Uterus (tissue), 4 donors: ENCODE data around the gene LRRC7. TPM values are rescaled to one million over a fixed set of nuclear protein-coding genes. Genes with fewer than 3 reads are reported as not detected.

Experiments
- DNase-seq, 2 donors: peaks; one replicate each; pipeline ENCODE4 v3.0.0-alpha.2; 2019 to 2020
- H3K27ac ChIP-seq, 2 donors: fragments of 200-600 bp; sonication (generic); 1 replicate in 1 of 2; 2 replicates in 1 of 2; pipeline ENCODE4 v1.5.1; 2016 to 2018
- H3K27me3 ChIP-seq, 2 donors: fragments of 200-600 bp; sonication (generic); one replicate each; pipeline ENCODE4 v1.5.1; 2018 to 2019; ENCODE audit warnings: control low read depth in 1 of 2
- H3K36me3 ChIP-seq, 2 donors: fragments of 200-600 bp; sonication (generic); one replicate each; pipeline ENCODE4 v1.5.1; 2019; ENCODE audit warnings: control low read depth in 1 of 2
- H3K4me1 ChIP-seq, 2 donors: fragments of 200-600 bp; sonication (generic); one replicate each; pipeline ENCODE4 v1.5.1; 2018 to 2019; ENCODE audit warnings: control low read depth in 1 of 2
- H3K4me3 ChIP-seq, 2 donors: fragments of 200-600 bp; sonication (generic); 1 replicate in 1 of 2; 2 replicates in 1 of 2; pipeline ENCODE4 v1.5.1; 2018 to 2019; ENCODE audit warnings: mild to moderate bottlenecking in 1 of 2
- H3K9me3 ChIP-seq, 2 donors: fragments of 200-600 bp; sonication (generic); one replicate each; pipeline ENCODE4 v1.5.1; 2019; ENCODE audit warnings: control low read depth in 1 of 2
- POLR2A ChIP-seq, 2 donors: fragments of 450-650 bp; IDR thresholded peaks; one replicate each; pipeline ENCODE4 v1.6.1; 2016; ENCODE audit warnings: antibody characterized with exemption in 2 of 2, mild to moderate bottlenecking in 1 of 2, moderate library complexity in 1 of 2
- intact Hi-C: fragments of 100-400 bp; cut with DNase I; formaldehyde crosslinking; loops from one replicate; pipeline ENCODE4 v1.15.1; 2023; ENCODE audit warnings: low total_unique reads
- total RNA-seq, 4 donors: library from RNA; depleted of rRNA in 3 of 4; stranded (reverse); fragments of >200 nt in 3 of 4; gene quantifications; one replicate each; pipeline versions ENCODE4 v1.1.0 to v1.2.4, GENCODE V29; 2014 to 2023
- TF ChIP-seq, protein P1 (sequence below), 4 experiments: fragments of 200-600 bp in 2 of 4; fragments of 450-650 bp in 2 of 4; sonication (generic) in 2 of 4; IDR thresholded peaks; one replicate each; pipeline ENCODE4 v1.5.1; 2016 to 2019; ENCODE audit warnings: antibody characterized with exemption in 4 of 4, mild to moderate bottlenecking in 2 of 4, moderate library complexity in 1 of 4
- donor health status: DM: yes; HTN: yes; CAD: no.

The LRRC7 gene
- total RNA-seq, 4 donors from 2014 or later, result 1.5 to 12.0 TPM; not detected in 2

DNA sequence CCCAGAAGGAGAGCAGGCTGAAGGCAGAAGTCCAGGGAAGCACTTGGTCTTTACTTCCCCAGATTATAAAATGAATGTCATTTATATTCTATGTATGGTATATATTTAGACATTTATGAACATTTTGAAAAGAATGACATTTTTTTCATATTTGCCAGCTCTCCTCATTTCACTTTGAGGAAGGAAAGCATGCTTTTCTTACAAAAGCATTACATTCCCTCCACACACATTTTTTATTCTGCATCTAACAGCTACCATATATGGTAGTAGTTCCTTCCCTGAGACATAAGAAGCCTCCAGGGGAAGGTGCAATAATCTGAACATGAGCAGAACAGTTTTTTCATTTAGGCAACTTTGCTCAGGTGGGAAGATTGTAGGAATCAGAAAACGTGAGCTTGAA is 94.0 kb downstream of the LRRC7 start:
- intact Hi-C loops, result no loop called here
- Histone ChIP-seq H3K27ac (no peak overlapping the region), H3K27me3 (no peaks in the 10 kb centered on the region), H3K4me3 (no peak overlapping the region), H3K9me3 (no peaks in the 10 kb centered on the region), H3K4me1 (no peaks in the 10 kb centered on the region), H3K36me3 (no peaks in the 10 kb centered on the region)
- no peak for TF ChIP-seq POLR2A (IDR thresholded peaks at IDR 0.05)
- TF ChIP-seq, protein P1, sequence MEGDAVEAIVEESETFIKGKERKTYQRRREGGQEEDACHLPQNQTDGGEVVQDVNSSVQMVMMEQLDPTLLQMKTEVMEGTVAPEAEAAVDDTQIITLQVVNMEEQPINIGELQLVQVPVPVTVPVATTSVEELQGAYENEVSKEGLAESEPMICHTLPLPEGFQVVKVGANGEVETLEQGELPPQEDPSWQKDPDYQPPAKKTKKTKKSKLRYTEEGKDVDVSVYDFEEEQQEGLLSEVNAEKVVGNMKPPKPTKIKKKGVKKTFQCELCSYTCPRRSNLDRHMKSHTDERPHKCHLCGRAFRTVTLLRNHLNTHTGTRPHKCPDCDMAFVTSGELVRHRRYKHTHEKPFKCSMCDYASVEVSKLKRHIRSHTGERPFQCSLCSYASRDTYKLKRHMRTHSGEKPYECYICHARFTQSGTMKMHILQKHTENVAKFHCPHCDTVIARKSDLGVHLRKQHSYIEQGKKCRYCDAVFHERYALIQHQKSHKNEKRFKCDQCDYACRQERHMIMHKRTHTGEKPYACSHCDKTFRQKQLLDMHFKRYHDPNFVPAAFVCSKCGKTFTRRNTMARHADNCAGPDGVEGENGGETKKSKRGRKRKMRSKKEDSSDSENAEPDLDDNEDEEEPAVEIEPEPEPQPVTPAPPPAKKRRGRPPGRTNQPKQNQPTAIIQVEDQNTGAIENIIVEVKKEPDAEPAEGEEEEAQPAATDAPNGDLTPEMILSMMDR (IDR thresholded peaks at IDR 0.05), result no peak
- DNase-seq, result no peak

DNA sequence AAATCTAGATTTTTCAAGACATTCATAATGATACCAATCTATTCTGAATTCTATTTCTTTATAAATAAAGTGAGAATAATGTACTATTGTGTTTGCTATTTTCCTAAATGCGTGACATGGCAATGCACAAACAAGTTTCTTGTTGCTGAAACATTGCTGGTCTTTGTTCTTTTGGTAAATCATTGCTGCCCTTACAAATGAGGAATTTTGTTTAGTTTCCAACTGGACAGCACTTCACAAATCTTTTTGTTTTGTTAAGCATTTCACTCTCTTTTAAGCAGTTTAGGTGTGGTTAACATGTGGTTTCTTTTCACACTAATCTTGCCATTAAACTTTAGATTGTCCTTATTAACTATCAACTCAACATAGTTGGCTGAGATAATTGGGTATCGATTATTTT is 94.6 kb downstream of the LRRC7 start:
- Histone ChIP-seq H3K4me1 (no peaks in the 10 kb centered on the region), H3K27me3 (no peaks in the 10 kb centered on the region), H3K4me3 (no peak overlapping the region), H3K9me3 (no peaks in the 10 kb centered on the region), H3K27ac (no peak overlapping the region), H3K36me3 (no peaks in the 10 kb centered on the region)
- TF ChIP-seq, protein P1 (IDR thresholded peaks at IDR 0.05), result no peak
- TF ChIP-seq POLR2A (IDR thresholded peaks at IDR 0.05), result no peak
- intact Hi-C loops, result no loop called here
- no peak for DNase-seq

DNA sequence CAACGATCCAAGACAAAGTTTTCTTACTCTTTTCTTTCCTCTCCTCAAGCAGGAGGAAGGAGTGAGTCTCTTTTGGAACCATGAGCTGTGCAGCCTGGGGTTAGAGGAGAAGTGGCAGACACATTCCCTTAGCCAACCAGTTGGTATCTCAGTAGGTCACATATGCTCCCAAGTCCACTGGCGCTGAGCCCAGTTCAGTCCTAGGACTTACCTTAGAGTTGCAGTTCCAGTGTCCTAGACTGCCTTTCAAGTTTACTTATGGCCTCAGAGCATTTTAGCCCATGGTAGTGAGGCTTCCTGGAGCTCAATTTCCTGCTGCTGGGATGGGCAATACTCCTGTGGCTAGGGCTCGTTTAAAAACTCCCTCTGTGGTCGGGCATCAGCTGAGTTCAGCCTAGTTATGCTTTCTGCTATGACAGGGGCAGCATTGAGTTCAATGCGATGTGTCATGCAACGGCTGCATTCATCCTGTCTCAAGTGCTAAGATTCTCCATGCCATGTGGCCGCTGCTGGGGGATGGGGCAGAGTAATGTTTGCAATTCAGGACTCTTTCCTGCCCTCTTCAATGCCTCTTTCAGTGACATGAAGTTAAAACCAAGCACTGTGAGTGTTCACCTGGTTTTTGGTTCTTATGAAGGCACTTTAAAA is 103.8 kb downstream of the LRRC7 start:
- TF ChIP-seq POLR2A (IDR thresholded peaks at IDR 0.05), result no peak
- TF ChIP-seq, protein P1 (IDR thresholded peaks at IDR 0.05), result no peak
- Histone ChIP-seq H3K4me3 (no peak overlapping the region), H3K27ac (no peak overlapping the region), H3K9me3 (no peaks in the 10 kb centered on the region), H3K4me1 (no peaks in the 10 kb centered on the region), H3K27me3 (no peaks in the 10 kb centered on the region), H3K36me3 (no peaks in the 10 kb centered on the region)
- intact Hi-C loops, result no loop called here
- no peak for DNase-seq

DNA sequence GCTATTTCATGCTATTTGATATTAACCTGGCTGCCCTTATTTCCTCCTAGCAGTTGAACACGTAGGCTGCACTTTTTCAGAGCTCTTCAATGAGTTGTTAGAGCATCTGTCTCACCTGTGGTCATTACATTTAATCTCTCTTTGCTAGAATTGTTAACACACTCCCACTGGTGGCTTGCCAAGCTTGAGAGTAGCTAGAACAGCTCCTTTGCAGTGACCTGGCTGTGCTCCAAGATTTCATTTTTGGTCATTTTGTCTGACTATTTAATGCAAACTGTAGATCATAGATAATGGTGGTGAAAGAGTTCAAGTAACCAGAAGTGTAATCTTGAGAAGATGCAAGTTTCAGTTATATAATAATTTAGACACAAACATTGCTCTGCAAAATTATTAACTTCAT is 105.6 kb downstream of the LRRC7 start:
- Histone ChIP-seq H3K4me3 (no peak overlapping the region), H3K27me3 (no peaks in the 10 kb centered on the region), H3K4me1 (no peaks in the 10 kb centered on the region), H3K36me3 (no peaks in the 10 kb centered on the region), H3K27ac (no peak overlapping the region), H3K9me3 (no peaks in the 10 kb centered on the region)
- intact Hi-C loops, result no loop called here
- no peak for TF ChIP-seq POLR2A (IDR thresholded peaks at IDR 0.05)
- TF ChIP-seq, protein P1 (IDR thresholded peaks at IDR 0.05), result no peak
- DNase-seq, result no peak

DNA sequence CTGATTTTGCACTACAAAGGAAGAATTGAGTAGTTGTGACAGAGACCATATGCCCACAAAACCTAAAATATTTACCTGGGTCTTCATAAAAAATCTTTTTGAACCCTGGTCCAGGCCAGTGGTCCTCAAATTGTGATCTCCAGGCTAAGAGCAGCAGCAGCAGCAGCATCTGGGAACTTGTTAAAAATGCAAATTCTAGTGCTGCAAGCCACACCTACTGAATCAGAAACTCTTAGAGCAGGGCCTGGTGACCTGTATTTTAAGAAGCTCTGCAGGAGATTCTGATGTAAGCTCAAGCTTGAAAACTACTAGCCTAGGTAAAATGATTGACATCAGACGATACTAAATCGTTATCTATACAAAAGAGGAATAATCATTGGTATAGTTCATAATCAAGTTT is 112.2 kb downstream of the LRRC7 start:
- Histone ChIP-seq H3K4me1 (no peaks in the 10 kb centered on the region), H3K27me3 (no peaks in the 10 kb centered on the region), H3K4me3 (no peak overlapping the region), H3K36me3 (no peaks in the 10 kb centered on the region), H3K9me3 (no peaks in the 10 kb centered on the region), H3K27ac (no peak overlapping the region)
- intact Hi-C loops, result no loop called here
- no peak for DNase-seq
- no peak for TF ChIP-seq POLR2A (IDR thresholded peaks at IDR 0.05)
- TF ChIP-seq, protein P1 (IDR thresholded peaks at IDR 0.05), result no peak
